ENCODE measurements around the gene LAMA2. TPM values are rescaled to one million over a fixed set of nuclear protein-coding genes. Genes with fewer than 3 reads are reported as not detected.

Gene LAMA2
- total RNA-seq, 1 experiment from 2014 or later: 0.02 TPM

GRCh38 chr6:129345890-129346289, 463.0 kb downstream of the LAMA2 start:
- intact Hi-C loops (cut with micrococcal nuclease; ENCODE audit: unreplicated experiment): no loop called here
- no peaks in the 10 kb centered on the region for H3K4me1 ChIP-seq
- Mint-ChIP-seq H3K36me3 (ENCODE audit: insufficient read depth, unreplicated experiment) (no peaks in the 10 kb centered on the region), H3K27ac (ENCODE audit: unreplicated experiment) (no peak overlapping the region), H3K4me1 (ENCODE audit: low read depth, unreplicated experiment) (no peaks in the 10 kb centered on the region), H3K4me3 (ENCODE audit: unreplicated experiment) (no peak overlapping the region), H3K27me3 (ENCODE audit: insufficient read depth, unreplicated experiment) (peaks cover 12% of the 10 kb centered on the region), H3K9me3 (ENCODE audit: unreplicated experiment) (no peaks in the 10 kb centered on the region)
- H3K36me3 ChIP-seq (ENCODE audit: control insufficient read depth, insufficient read depth, low read length): no peaks in the 10 kb centered on the region
- H3K4me3 ChIP-seq (ENCODE audit: low read depth, low read length): no peak overlapping the region
- DNase-seq: no peak
- ChIA-PET CTCF (no interaction called here), POLR2A (no interaction called here)
- H3K27me3 ChIP-seq (replicated peaks; ENCODE audit: control insufficient read depth, insufficient read depth, low read length): no peaks in the 10 kb centered on the region
- TF ChIP-seq CTCF (IDR thresholded peaks at IDR 0.05; ENCODE audit: insufficient read depth in 1 of 2, low read depth in 1 of 2, low read length in 1 of 2, severe bottlenecking in 1 of 2, unreplicated experiment in 1 of 2): no peak
- no TSS peak for BruUV-seq (replicated peaks)
- no peaks in the 10 kb centered on the region for H3K9me3 ChIP-seq

GRCh38 chr6:129346964-129347363, 464.0 kb downstream of the LAMA2 start:
- H3K9me3 ChIP-seq: no peaks in the 10 kb centered on the region
- Mint-ChIP-seq H3K4me1 (ENCODE audit: low read depth, unreplicated experiment) (no peaks in the 10 kb centered on the region), H3K9me3 (ENCODE audit: unreplicated experiment) (no peaks in the 10 kb centered on the region), H3K4me3 (ENCODE audit: unreplicated experiment) (no peak overlapping the region), H3K27me3 (ENCODE audit: insufficient read depth, unreplicated experiment) (peaks cover 12% of the 10 kb centered on the region), H3K27ac (ENCODE audit: unreplicated experiment) (no peak overlapping the region), H3K36me3 (ENCODE audit: insufficient read depth, unreplicated experiment) (no peaks in the 10 kb centered on the region)
- H3K4me1 ChIP-seq: no peaks in the 10 kb centered on the region
- ChIA-PET CTCF (no interaction called here), POLR2A (no interaction called here)
- BruUV-seq (replicated peaks): no TSS peak
- H3K27me3 ChIP-seq (replicated peaks; ENCODE audit: control insufficient read depth, insufficient read depth, low read length): no peaks in the 10 kb centered on the region
- TF ChIP-seq CTCF (IDR thresholded peaks at IDR 0.05; ENCODE audit: insufficient read depth in 1 of 2, low read depth in 1 of 2, low read length in 1 of 2, severe bottlenecking in 1 of 2, unreplicated experiment in 1 of 2): no peak
- intact Hi-C loops (cut with micrococcal nuclease; ENCODE audit: unreplicated experiment): no loop called here
- no peak for DNase-seq
- H3K4me3 ChIP-seq (ENCODE audit: low read depth, low read length): no peak overlapping the region
- no peaks in the 10 kb centered on the region for H3K36me3 ChIP-seq (ENCODE audit: control insufficient read depth, insufficient read depth, low read length)

GRCh38 chr6:129350278-129350677, 467.3 kb downstream of the LAMA2 start:
- no peaks in the 10 kb centered on the region for H3K36me3 ChIP-seq (ENCODE audit: control insufficient read depth, insufficient read depth, low read length)
- H3K9me3 ChIP-seq: no peaks in the 10 kb centered on the region
- ChIA-PET CTCF (no interaction called here), POLR2A (no interaction called here)
- no peaks in the 10 kb centered on the region for H3K27me3 ChIP-seq (replicated peaks; ENCODE audit: control insufficient read depth, insufficient read depth, low read length)
- no TSS peak for BruUV-seq (replicated peaks)
- no peak for DNase-seq
- Mint-ChIP-seq H3K27me3 (ENCODE audit: insufficient read depth, unreplicated experiment) (peaks cover 3% of the 10 kb centered on the region), H3K36me3 (ENCODE audit: insufficient read depth, unreplicated experiment) (no peaks in the 10 kb centered on the region), H3K4me3 (ENCODE audit: unreplicated experiment) (no peak overlapping the region), H3K4me1 (ENCODE audit: low read depth, unreplicated experiment) (no peaks in the 10 kb centered on the region), H3K9me3 (ENCODE audit: unreplicated experiment) (no peaks in the 10 kb centered on the region), H3K27ac (ENCODE audit: unreplicated experiment) (no peak overlapping the region)
- no peaks in the 10 kb centered on the region for H3K4me1 ChIP-seq
- no peak for TF ChIP-seq CTCF (IDR thresholded peaks at IDR 0.05; ENCODE audit: insufficient read depth in 1 of 2, low read depth in 1 of 2, low read length in 1 of 2, severe bottlenecking in 1 of 2, unreplicated experiment in 1 of 2)
- H3K4me3 ChIP-seq (ENCODE audit: low read depth, low read length): no peak overlapping the region
- intact Hi-C loops (cut with micrococcal nuclease; ENCODE audit: unreplicated experiment): no loop called here
